SK-N-SH (cell line): ENCODE data around the gene A4GALT. TPM values are rescaled to one million over a fixed set of nuclear protein-coding genes. Genes with fewer than 3 reads are reported as not detected.

Experiments
- CTCF ChIA-PET: fragments of 300-600, 350-600 bp; formaldehyde crosslinking; extraction: SDS; loops from one replicate; lab custom pipeline; 2021; lab: Yijun Ruan, JAX
- POLR2A ChIA-PET: fragments of 350-600 bp; sonication (Branson Sonifier 250); formaldehyde crosslinking; extraction: SDS; loops from one replicate; lab custom pipeline; 2020; ENCODE audit warnings: antibody characterized with exemption, inconsistent platforms; lab: Yijun Ruan, JAX
- DNase-seq: peaks from one replicate; pipeline ENCODE4 v3.0.0; 2012
- H2AFZ ChIP-seq: fragments of 200-600 bp; sonication (generic); 2 replicates; pipeline ENCODE4 v1.8.1; 2016; ENCODE audit warnings: antibody characterized with exemption, mild to moderate bottlenecking, low read depth
- H3F3A ChIP-seq: fragments of 200-600 bp; sonication (generic); replicated peaks from 2 replicates; pipeline ENCODE3; 2016; ENCODE audit warnings: antibody characterized with exemption, mild to moderate bottlenecking; ENCODE audit not compliant: insufficient read depth
- H3K27ac ChIP-seq, 2 experiments: fragments of 200-500 bp in 1 of 2; fragments of 200-600 bp in 1 of 2; sonication (Bioruptor generic) in 1 of 2; sonication (generic), shearing (Covaris generic) in 1 of 2; 2 replicates each; pipeline versions ENCODE4 v1.5.1 to v1.6.1; 2014 to 2016; ENCODE audit warnings: low read depth in 2 of 2, inconsistent platforms in 1 of 2, low read length in 1 of 2, mild to moderate bottlenecking in 1 of 2, mixed read lengths in 1 of 2
- H3K27me3 ChIP-seq: fragments of 200-600 bp; sonication (generic), shearing (Covaris generic); 2 replicates; pipeline ENCODE4 v1.6.1; 2016; ENCODE audit warnings: mixed run types; ENCODE audit not compliant: insufficient read depth
- H3K36me3 ChIP-seq, 2 experiments: fragments of 200-500 bp in 1 of 2; fragments of 200-600 bp in 1 of 2; sonication (Bioruptor generic) in 1 of 2; sonication (generic) in 1 of 2; replicated peaks in 1 of 2; 2 replicates each; pipeline versions ENCODE3 to v1.5.1; 2014 to 2016; ENCODE audit warnings: low read length in 1 of 2, mild to moderate bottlenecking in 1 of 2; ENCODE audit not compliant: insufficient read depth in 2 of 2, control insufficient read depth in 1 of 2
- H3K4me1 ChIP-seq, 2 experiments: fragments of 200-500 bp in 1 of 2; fragments of 200-600 bp in 1 of 2; sonication (Bioruptor generic) in 1 of 2; sonication (generic), shearing (Covaris generic) in 1 of 2; 2 replicates each; pipeline versions ENCODE4 v1.5.1 to v1.6.1; 2014 to 2016; ENCODE audit warnings: low read depth in 1 of 2, low read length in 1 of 2, mixed run types in 1 of 2; ENCODE audit not compliant: insufficient read depth in 2 of 2, control insufficient read depth in 1 of 2
- H3K4me2 ChIP-seq: fragments of 200-600 bp; sonication (generic), shearing (Covaris generic); 2 replicates; pipeline ENCODE4 v1.6.1; 2017; ENCODE audit warnings: mixed run types
- H3K4me3 ChIP-seq, 2 experiments: fragments of 200-500 bp in 1 of 2; fragments of 200-600 bp in 1 of 2; sonication (Bioruptor generic) in 1 of 2; sonication (generic), shearing (Covaris generic) in 1 of 2; 2 replicates each; pipeline versions ENCODE4 v1.5.1 to v1.8.1; 2014 to 2016; ENCODE audit warnings: low read depth in 2 of 2, inconsistent platforms in 1 of 2, low read length in 1 of 2, mild to moderate bottlenecking in 1 of 2, mixed read lengths in 1 of 2, moderate library complexity in 1 of 2
- H3K79me2 ChIP-seq: fragments of 200-600 bp; sonication (generic); 2 replicates; pipeline ENCODE4 v1.8.1; 2017; ENCODE audit warnings: mild to moderate bottlenecking; ENCODE audit not compliant: insufficient read depth
- H3K9ac ChIP-seq: fragments of 200-600 bp; sonication (generic); 2 replicates; pipeline ENCODE4 v1.6.1; 2017; ENCODE audit warnings: mixed run types
- H3K9me2 ChIP-seq: fragments of 200-600 bp; sonication (generic); 2 replicates; pipeline ENCODE4 v1.6.1; 2017; ENCODE audit warnings: mixed run types
- H3K9me3 ChIP-seq: fragments of 200-600 bp; sonication (generic); 2 replicates; pipeline ENCODE4 v1.6.1; 2017; ENCODE audit warnings: mixed run types, mild to moderate bottlenecking, moderate library complexity
- H4K20me1 ChIP-seq: fragments of 200-600 bp; sonication (generic); 2 replicates; pipeline ENCODE4 v1.6.1; 2017; ENCODE audit warnings: mild to moderate bottlenecking, mixed run types; ENCODE audit not compliant: insufficient read depth
- CHD2 ChIP-seq: fragments of 150-350 bp; IDR thresholded peaks from 2 replicates; pipeline ENCODE4 v1.6.1; 2018; ENCODE audit warnings: low read length; ENCODE audit not compliant: partially characterized antibody
- FOXJ3 ChIP-seq: sonication (generic); formaldehyde crosslinking; IDR thresholded peaks from 2 replicates; pipeline ENCODE4 v1.5.1; 2020; ENCODE audit warnings: mild to moderate bottlenecking, missing genetic modification reagents
- MEF2A ChIP-seq: IDR thresholded peaks from 2 replicates; pipeline ENCODE4 v1.4.0; 2012; ENCODE audit warnings: low read depth, borderline replicate concordance
- REST ChIP-seq: IDR thresholded peaks from 2 replicates; pipeline ENCODE4 v1.6.1; 2012; ENCODE audit warnings: mild to moderate bottlenecking, low read depth, low read length, moderate library complexity
- RXRA ChIP-seq: IDR thresholded peaks from 2 replicates; pipeline ENCODE4 v1.4.0; 2012; ENCODE audit warnings: low read depth, mild to moderate bottlenecking, borderline replicate concordance
- TAF1 ChIP-seq: IDR thresholded peaks from 2 replicates; pipeline ENCODE4 v1.6.1; 2012; ENCODE audit warnings: low read depth, mild to moderate bottlenecking, low read length, moderate library complexity, borderline replicate concordance
- TEAD4 ChIP-seq: IDR thresholded peaks from 2 replicates; pipeline ENCODE4 v1.4.0; 2012; ENCODE audit warnings: mild to moderate bottlenecking, borderline replicate concordance; ENCODE audit not compliant: insufficient read depth
- USF1 ChIP-seq: IDR thresholded peaks from 2 replicates; pipeline ENCODE4 v1.4.0; 2012; ENCODE audit warnings: low read depth, borderline replicate concordance
- USF2 ChIP-seq: fragments of 150-350 bp; IDR thresholded peaks from 2 replicates; pipeline ENCODE4 v1.6.1; 2017; ENCODE audit warnings: antibody characterized with exemption, low read length, low read depth, borderline replicate concordance
- WGBS: methylation state at CpG from one replicate; pipeline ENCODE4 v1.1.6; 2017; ENCODE audit warnings: low lambda C conversion rate; 5-methylcytosine and 5-hydroxymethylcytosine counted together
- polyA plus RNA-seq, 3 experiments: library from polyadenylated mRNA; depleted of rRNA; stranded (reverse); fragments of >200 nt; gene quantifications; 2 replicates each; pipeline ENCODE4 v1.2.3, GENCODE V29; 2012

The A4GALT gene
- polyA plus RNA-seq, 1 of the 3 experiments (the other 2 are of a cell fraction) = 9.5 TPM

- Histone ChIP-seq H3K27me3 (no peaks in the 10 kb centered on the region), H3K27ac (no peak overlapping the region), H3K79me2 (no peaks in the 10 kb centered on the region), H3K9me2 (no peaks in the 10 kb centered on the region), H3K36me3 (no peaks in the 10 kb centered on the region), H4K20me1 (no peaks in the 10 kb centered on the region), H3K9me3 (no peaks in the 10 kb centered on the region), H3K4me2 (no peak overlapping the region), H3K4me1 (peaks cover 8 to 26% of the 10 kb centered on the region in 2 experiments; a peak in 2 of 4 replicates), H2AFZ (no peak overlapping the region), H3K9ac (no peak overlapping the region), H3F3A (no peaks in the 10 kb centered on the region), H3K4me3 (no peak overlapping the region)
- POLR2A ChIA-PET = no interaction called here
- WGBS = 82% methylated on average over 6 of the region's 11 CpGs
- no peak for TF ChIP-seq TAF1
- TF ChIP-seq FOXJ3 (CRISPR knock-in tag) = no peak
- no peak for TF ChIP-seq TEAD4
- CTCF ChIA-PET = no interaction called here
- no peak for DNase-seq
These were observed 36.0 kb downstream of the A4GALT start for GRCh38 chr22:42684462-42685195.

GRCh38 chr22:42683578-42684283, 36.9 kb downstream of the A4GALT start:
- H3F3A ChIP-seq = no peaks in the 10 kb centered on the region
- no peaks in the 10 kb centered on the region for H3K27me3 ChIP-seq
- POLR2A ChIA-PET = no interaction called here
- no peaks in the 10 kb centered on the region for H4K20me1 ChIP-seq
- H3K4me3 ChIP-seq = no peak overlapping the region
- H3K9ac ChIP-seq = no peak overlapping the region
- H2AFZ ChIP-seq = no peak overlapping the region
- H3K36me3 ChIP-seq = no peaks in the 10 kb centered on the region
- 100% methylated on average over 2 of the region's 8 CpGs for WGBS
- no peaks in the 10 kb centered on the region for H3K9me3 ChIP-seq
- H3K79me2 ChIP-seq = no peaks in the 10 kb centered on the region
- no peaks in the 10 kb centered on the region for H3K9me2 ChIP-seq
- H3K27ac ChIP-seq = peak overlapping the region in 1 of 2 experiments; percentile 28; a peak in 1 of 4 replicates
- peak; percentile 65 for DNase-seq
- no peak overlapping the region for H3K4me2 ChIP-seq
- CTCF ChIA-PET = no interaction called here
- no peak for TF ChIP-seq REST
- TF ChIP-seq CHD2 = no peak
- TF ChIP-seq USF1 = no peak
- TF ChIP-seq MEF2A = no peak
- TF ChIP-seq USF2 = no peak
- TF ChIP-seq RXRA = no peak
- peaks cover 8 to 24% of the 10 kb centered on the region in 2 experiments; a peak in 2 of 4 replicates for H3K4me1 ChIP-seq
